Fibroblast of lung (primary cell): Measurements from ENCODE around the gene FAM90A26.
"Not testable (repeated sequence)": the region's sequence is repeated elsewhere in the genome, so short reads cannot be mapped to it uniquely, and the experiment has no call there.

ENCODE experiments used
- CTCF ChIP-seq, 2 donors: IDR thresholded peaks in 1 of 2; conservative IDR thresholded peaks in 1 of 2; 1 replicate in 1 of 2; 2 replicates in 1 of 2; pipeline ENCODE4 v1.5.1; 2011 to 2012; ENCODE audit warnings: low read length in 2 of 2, control low read depth in 1 of 2, inconsistent platforms in 1 of 2, low read depth in 1 of 2, mild to moderate bottlenecking in 1 of 2
- EZH2 ChIP-seq: IDR thresholded peaks from 2 replicates; pipeline ENCODE4 v1.5.1; 2012; ENCODE audit warnings: low read length, control low read depth, mild to moderate bottlenecking; ENCODE audit errors: missing control alignments

- TF ChIP-seq CTCF (conservative IDR thresholded peaks at IDR 0.05 in 1 of 2, IDR thresholded peaks at IDR 0.05 in 1 of 2; ENCODE audit: low read depth in 1 of 2, low read length in 2 of 2); EZH2: not testable (repeated sequence)
Measured at GRCh38 chr4:9141050-9141449, 29.2 kb upstream of the FAM90A26 start.
